GM23338 (cell line): ENCODE measurements around the gene MUC13. TPM values are rescaled to one million over a fixed set of nuclear protein-coding genes. Genes with fewer than 3 reads are reported as not detected.
A peak's percentile ranks its signal among the peaks of the same experiment; 100 is the strongest.

Experiments
- ATAC-seq: fragments of 200-7000 bp; cut with Tn5 transposase; 3 replicates; pipeline ENCODE4 v1.9.1; 2020
- DNase-seq: peaks from one replicate; pipeline ENCODE4 v3.0.0-alpha.2; 2015; ENCODE audit warnings: low spot score
- H2AFZ ChIP-seq: fragments of 200-600 bp; sonication (generic); 2 replicates; pipeline ENCODE4 v1.8.0; 2016; ENCODE audit warnings: antibody characterized with exemption, mild to moderate bottlenecking, moderate library complexity
- H3F3A ChIP-seq: fragments of 200-600 bp; sonication (generic); replicated peaks from 2 replicates; pipeline ENCODE4 v1.8.0; 2017; ENCODE audit warnings: antibody characterized with exemption, mixed run types, low read depth
- H3K27ac ChIP-seq: fragments of 200-600 bp; sonication (generic); 2 replicates; pipeline ENCODE4 v1.6.1; 2016; ENCODE audit warnings: low read depth
- H3K27me3 ChIP-seq: fragments of 200-600 bp; sonication (generic); 2 replicates; pipeline ENCODE4 v1.8.0; 2016; ENCODE audit warnings: mild to moderate bottlenecking, mixed run types, moderate library complexity; ENCODE audit not compliant: insufficient read depth
- H3K36me3 ChIP-seq: fragments of 200-600 bp; sonication (generic); 2 replicates; pipeline ENCODE4 v1.8.0; 2016; ENCODE audit warnings: mild to moderate bottlenecking; ENCODE audit not compliant: insufficient read depth
- H3K4me1 ChIP-seq: fragments of 200-600 bp; sonication (generic); 2 replicates; pipeline ENCODE4 v1.8.0; 2016; ENCODE audit warnings: mild to moderate bottlenecking, moderate library complexity; ENCODE audit not compliant: insufficient read depth
- H3K4me2 ChIP-seq: fragments of 200-600 bp; sonication (generic); 2 replicates; pipeline ENCODE4 v1.7.1; 2017; ENCODE audit warnings: mixed run types
- H3K4me3 ChIP-seq: fragments of 200-600 bp; sonication (generic); 2 replicates; pipeline ENCODE4 v1.6.1; 2016; ENCODE audit warnings: mixed run types
- H3K79me2 ChIP-seq: fragments of 200-600 bp; sonication (generic); replicated peaks from 2 replicates; pipeline ENCODE4 v1.8.0; 2017; ENCODE audit warnings: mild to moderate bottlenecking; ENCODE audit not compliant: insufficient read depth
- H3K9me2 ChIP-seq: fragments of 200-600 bp; sonication (generic); 2 replicates; pipeline ENCODE4 v1.8.0; 2017; ENCODE audit not compliant: insufficient read depth
- H4K20me1 ChIP-seq: fragments of 200-600 bp; sonication (generic); replicated peaks from 2 replicates; pipeline ENCODE4 v1.8.0; 2017; ENCODE audit warnings: mild to moderate bottlenecking; ENCODE audit not compliant: insufficient read depth
- H3K27ac Mint-ChIP-seq: 2 replicates; pipeline ENCODE4 v1.8.0; 2020; ENCODE audit warnings: inconsistent platforms, mild to moderate bottlenecking, moderate library complexity, mixed read lengths
- H3K27me3 Mint-ChIP-seq: 3 replicates; pipeline ENCODE4 v1.8.0; 2022; ENCODE audit warnings: low read depth, mild to moderate bottlenecking, moderate library complexity, mixed read lengths, inconsistent platforms; ENCODE audit not compliant: insufficient read depth, poor library complexity
- H3K36me3 Mint-ChIP-seq: 3 replicates; pipeline ENCODE4 v1.8.0; 2021; ENCODE audit warnings: low read depth, mild to moderate bottlenecking, inconsistent platforms, moderate library complexity, mixed read lengths
- H3K4me1 Mint-ChIP-seq: 3 replicates; pipeline ENCODE4 v1.8.0; 2020; ENCODE audit warnings: mild to moderate bottlenecking, inconsistent platforms, mixed read lengths
- H3K4me3 Mint-ChIP-seq: 3 replicates; pipeline ENCODE4 v1.8.0; 2021; ENCODE audit warnings: moderate library complexity, mild to moderate bottlenecking, inconsistent platforms, mixed read lengths
- H3K9me3 Mint-ChIP-seq: 3 replicates; pipeline ENCODE4 v1.8.0; 2020; ENCODE audit warnings: moderate library complexity, mild to moderate bottlenecking, inconsistent platforms, mixed read lengths
- CTCF ChIP-seq, 2 experiments: fragments of 200-600 bp in 1 of 2; sonication (generic) in 1 of 2; conservative IDR thresholded peaks; 2 replicates each; pipeline versions ENCODE4 v1.5.1 to v1.6.1; 2016 to 2017; ENCODE audit warnings: antibody characterized with exemption in 2 of 2, low read depth in 2 of 2, mild to moderate bottlenecking in 2 of 2, moderate library complexity in 1 of 2
- EZH2 ChIP-seq: fragments of 200-600 bp; sonication (generic); IDR thresholded peaks from one replicate; pipeline ENCODE4 v1.8.0; 2017; ENCODE audit warnings: antibody characterized with exemption, mild to moderate bottlenecking, low read depth; ENCODE audit not compliant: unreplicated experiment
- JUNB ChIP-seq: IDR thresholded peaks from one replicate; pipeline ENCODE4 v1.6.1; 2016; ENCODE audit warnings: antibody characterized with exemption; ENCODE audit not compliant: unreplicated experiment
- NANOG ChIP-seq: IDR thresholded peaks from 2 replicates; pipeline ENCODE4 v1.6.1; 2016; ENCODE audit warnings: antibody characterized with exemption, borderline replicate concordance
- POLR2AphosphoS5 ChIP-seq: IDR thresholded peaks from 2 replicates; pipeline ENCODE4 v1.6.1; 2016; ENCODE audit warnings: antibody characterized with exemption, low read depth
- REST ChIP-seq: IDR thresholded peaks from one replicate; pipeline ENCODE4 v1.6.1; 2018; ENCODE audit warnings: antibody characterized with exemption; ENCODE audit not compliant: unreplicated experiment
- STAT1 ChIP-seq: IDR thresholded peaks from one replicate; pipeline ENCODE4 v1.6.1; 2016; ENCODE audit warnings: antibody characterized with exemption; ENCODE audit not compliant: unreplicated experiment
- ZNF114 ChIP-seq: fragments of 250-450 bp; sonication (Bioruptor Pico); IDR thresholded peaks from 2 replicates; pipeline ENCODE4 v1.5.0; 2020; ENCODE audit warnings: mild to moderate bottlenecking, moderate library complexity
- ZNF462 ChIP-seq: fragments of 250-450 bp; sonication (Bioruptor Pico); IDR thresholded peaks from 2 replicates; pipeline ENCODE4 v1.5.0; 2020; ENCODE audit warnings: mild to moderate bottlenecking, moderate library complexity
- polyA plus RNA-seq: library from polyadenylated mRNA; unstranded; fragments of >200 nt; fragmentation: Nextera tagmentation; extraction: Ambion mirVana; gene quantifications from 2 replicates; pipeline ENCODE4 v1.2.1, GENCODE V29; 2016
- total RNA-seq: library from RNA; depleted of rRNA; stranded (reverse); fragments of >200 nt; shearing (Covaris generic); gene quantifications from 2 replicates; pipeline ENCODE4 v1.2.3, GENCODE V29; 2014

Gene MUC13
- total and polyA plus RNA-seq, 2 experiments from 2014 or later = not detected

GRCh38 chr3:124885466-124886167 lies 48.9 kb downstream of the MUC13 start:
- H3K27me3 ChIP-seq = no peaks in the 10 kb centered on the region
- DNase-seq = peak; percentile 62
- H4K20me1 ChIP-seq = peaks cover 5% of the 10 kb centered on the region; the same call in 1 of the 2 replicates
- Mint-ChIP-seq H3K36me3 (peaks cover 15% of the 10 kb centered on the region), H3K4me3 (peak overlapping the region; percentile 86), H3K4me1 (peaks cover 64% of the 10 kb centered on the region), H3K27me3 (peaks cover 27% of the 10 kb centered on the region), H3K27ac (peak overlapping the region; percentile 76), H3K9me3 (peaks cover 3% of the 10 kb centered on the region)
- peaks cover 40% of the 10 kb centered on the region for H3K4me1 ChIP-seq
- peaks cover 13% of the 10 kb centered on the region for H3F3A ChIP-seq
- H3K4me2 ChIP-seq = peak overlapping the region; percentile 88
- peak overlapping the region; percentile 95 for H3K27ac ChIP-seq
- peaks cover 54% of the 10 kb centered on the region for H3K79me2 ChIP-seq
- no peaks in the 10 kb centered on the region for H3K9me2 ChIP-seq
- peak overlapping the region; percentile 71 for H3K4me3 ChIP-seq
- TF ChIP-seq JUNB (no peak), ZNF114 (no peak), CTCF (conservative IDR thresholded peaks at IDR 0.05; ENCODE audit: low read depth in 2 of 2) (no peak), STAT1 (no peak), EZH2 (no peak), POLR2AphosphoS5 (no peak), REST (no peak)
- no peaks in the 10 kb centered on the region for H3K36me3 ChIP-seq
- no peak overlapping the region for H2AFZ ChIP-seq
- ATAC-seq = peak; percentile 6

- peaks cover 66% of the 10 kb centered on the region for H3K4me1 Mint-ChIP-seq
- no peak for TF ChIP-seq NANOG
- no peak for TF ChIP-seq STAT1
- no peak for TF ChIP-seq JUNB
- TF ChIP-seq ZNF462 (CRISPR knock-in tag) = no peak
Measured at GRCh38 chr3:124884474-124885101, 50.0 kb downstream of the MUC13 start.

More at GRCh38 chr3:124884474-124885101, 50.0 kb downstream of the MUC13 start:
- H3K9me3 Mint-ChIP-seq = peaks cover 3% of the 10 kb centered on the region
- Histone ChIP-seq H3K4me2 (peak overlapping the region; percentile 88), H3F3A (peaks cover 13% of the 10 kb centered on the region), H3K36me3 (no peaks in the 10 kb centered on the region), H3K79me2 (peaks cover 65% of the 10 kb centered on the region), H4K20me1 (peaks cover 5% of the 10 kb centered on the region; the same call in 1 of the 2 replicates), H3K4me1 (peaks cover 49% of the 10 kb centered on the region), H3K27me3 (no peaks in the 10 kb centered on the region), H3K27ac (peak overlapping the region; percentile 95), H2AFZ (no peak overlapping the region), H3K9me2 (no peaks in the 10 kb centered on the region), H3K4me3 (peak overlapping the region; percentile 71; the same call in 1 of the 2 replicates)
- DNase-seq = no peak
- no peak for ATAC-seq
- peaks cover 15% of the 10 kb centered on the region for H3K36me3 Mint-ChIP-seq
- H3K27ac Mint-ChIP-seq = no peak overlapping the region
- peaks cover 27% of the 10 kb centered on the region for H3K27me3 Mint-ChIP-seq
- peak overlapping the region; percentile 86 for H3K4me3 Mint-ChIP-seq
